Vagina (tissue), 2 donors: ENCODE results near the gene SPAG6. TPM values are rescaled to one million over a fixed set of nuclear protein-coding genes. Genes with fewer than 3 reads are reported as not detected.

Experiments
- DNase-seq, 2 donors: peaks; one replicate each; pipeline ENCODE4 v3.0.0-alpha.2; 2017; ENCODE audit errors: extremely low spot score in 2 of 2
- H3K27ac ChIP-seq: fragments of 200-600 bp; sonication (generic); one replicate; pipeline ENCODE4 v1.5.1; 2019
- H3K27me3 ChIP-seq: fragments of 200-600 bp; sonication (generic); one replicate; pipeline ENCODE4 v1.5.1; 2019
- H3K36me3 ChIP-seq, 2 donors: fragments of 200-600 bp; sonication (generic); one replicate each; pipeline ENCODE4 v1.5.1; 2017 to 2019
- H3K4me1 ChIP-seq: fragments of 200-600 bp; sonication (generic); one replicate; pipeline ENCODE4 v1.5.1; 2019
- H3K4me3 ChIP-seq, 2 donors: fragments of 200-600 bp; sonication (generic); 1 replicate in 1 of 2; 2 replicates in 1 of 2; pipeline ENCODE4 v1.5.1; 2016 to 2019
- H3K9me3 ChIP-seq: fragments of 200-600 bp; sonication (generic); one replicate; pipeline ENCODE4 v1.5.1; 2019
- POLR2A ChIP-seq, 2 donors: fragments of 450-650 bp; IDR thresholded peaks; one replicate each; pipeline ENCODE4 v1.6.1; 2017; ENCODE audit warnings: antibody characterized with exemption in 2 of 2, mild to moderate bottlenecking in 2 of 2, moderate library complexity in 2 of 2
- POLR2AphosphoS5 ChIP-seq, 2 donors: sonication (generic); formaldehyde crosslinking; IDR thresholded peaks; one replicate each; pipeline ENCODE4 v1.9.0; 2017; ENCODE audit warnings: antibody characterized with exemption in 2 of 2, mild to moderate bottlenecking in 2 of 2, low read depth in 1 of 2; ENCODE audit not compliant: insufficient read depth in 1 of 2
- intact Hi-C: fragments of 100-400 bp; cut with DNase I; formaldehyde crosslinking; loops from one replicate; pipeline ENCODE4 v1.15.1; 2023
- total RNA-seq: library from RNA; depleted of rRNA; stranded (reverse); fragments of >200 nt; gene quantifications from one replicate; pipeline ENCODE4 v1.2.3, GENCODE V29; 2016
- TF ChIP-seq, protein P1 (sequence below), 3 experiments: fragments of 450-650 bp in 2 of 3; fragments of 200-600 bp in 1 of 3; sonication (generic) in 1 of 3; IDR thresholded peaks; one replicate each; pipeline ENCODE4 v1.5.1; 2017 to 2019; ENCODE audit warnings: antibody characterized with exemption in 3 of 3, mild to moderate bottlenecking in 2 of 3, moderate library complexity in 2 of 3

SPAG6 gene
- total RNA-seq, 1 donor from 2014 or later: not detected

DNA sequence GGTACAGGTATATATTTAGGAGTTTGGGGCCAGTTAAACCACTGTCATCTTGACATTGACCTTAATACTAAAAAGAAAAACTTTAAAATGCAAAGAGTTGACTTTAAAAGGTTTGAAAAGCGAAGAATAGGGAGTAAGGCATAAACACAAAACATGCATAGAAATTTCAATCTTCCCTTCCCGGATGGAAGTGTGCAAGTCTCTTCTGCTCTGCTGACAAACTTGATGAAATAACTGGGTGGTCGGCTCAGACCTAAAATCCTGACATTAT lies 3.4 kb upstream of the SPAG6 start:
- no peak overlapping the region for H3K4me3 ChIP-seq
- H3K4me1 ChIP-seq: peaks cover 17% of the 10 kb centered on the region
- intact Hi-C loops: loop anchor here (5.0 to 10.0 kb wide), 5 partner anchors 90 to 847 kb away; partner anchors contain the start of genes DNAJC1 and MSRB2
- TF ChIP-seq, protein P1, sequence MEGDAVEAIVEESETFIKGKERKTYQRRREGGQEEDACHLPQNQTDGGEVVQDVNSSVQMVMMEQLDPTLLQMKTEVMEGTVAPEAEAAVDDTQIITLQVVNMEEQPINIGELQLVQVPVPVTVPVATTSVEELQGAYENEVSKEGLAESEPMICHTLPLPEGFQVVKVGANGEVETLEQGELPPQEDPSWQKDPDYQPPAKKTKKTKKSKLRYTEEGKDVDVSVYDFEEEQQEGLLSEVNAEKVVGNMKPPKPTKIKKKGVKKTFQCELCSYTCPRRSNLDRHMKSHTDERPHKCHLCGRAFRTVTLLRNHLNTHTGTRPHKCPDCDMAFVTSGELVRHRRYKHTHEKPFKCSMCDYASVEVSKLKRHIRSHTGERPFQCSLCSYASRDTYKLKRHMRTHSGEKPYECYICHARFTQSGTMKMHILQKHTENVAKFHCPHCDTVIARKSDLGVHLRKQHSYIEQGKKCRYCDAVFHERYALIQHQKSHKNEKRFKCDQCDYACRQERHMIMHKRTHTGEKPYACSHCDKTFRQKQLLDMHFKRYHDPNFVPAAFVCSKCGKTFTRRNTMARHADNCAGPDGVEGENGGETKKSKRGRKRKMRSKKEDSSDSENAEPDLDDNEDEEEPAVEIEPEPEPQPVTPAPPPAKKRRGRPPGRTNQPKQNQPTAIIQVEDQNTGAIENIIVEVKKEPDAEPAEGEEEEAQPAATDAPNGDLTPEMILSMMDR (IDR thresholded peaks at IDR 0.05): no peak
- TF ChIP-seq POLR2A (IDR thresholded peaks at IDR 0.05) (no peak), POLR2AphosphoS5 (IDR thresholded peaks at IDR 0.05; ENCODE audit: insufficient read depth in 1 of 2, low read depth in 1 of 2) (no peak)
- H3K27me3 ChIP-seq: peaks cover 24% of the 10 kb centered on the region
- DNase-seq: no peak
- H3K27ac ChIP-seq: no peak overlapping the region
- no peaks in the 10 kb centered on the region for H3K36me3 ChIP-seq
- H3K9me3 ChIP-seq: no peaks in the 10 kb centered on the region

DNA sequence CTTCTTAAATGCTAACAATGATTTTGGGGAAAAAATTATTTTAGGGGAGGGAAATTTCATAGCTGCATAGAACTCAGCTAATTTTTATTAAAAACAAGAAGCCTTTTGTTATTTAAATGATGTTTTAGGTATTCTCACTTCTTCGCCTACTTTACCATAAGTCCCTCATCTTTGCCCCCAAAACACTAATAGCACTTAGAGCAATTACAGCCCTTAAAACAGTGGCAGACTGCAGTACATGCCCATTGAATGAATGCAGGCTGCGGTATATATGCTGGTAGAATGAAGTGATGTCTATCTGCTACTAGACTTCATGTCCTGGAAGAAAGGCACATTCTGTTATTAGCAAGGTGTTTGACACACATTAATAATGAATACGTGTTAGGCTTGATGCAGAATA lies 2.9 kb upstream of the SPAG6 start:
- H3K36me3 ChIP-seq: no peaks in the 10 kb centered on the region
- TF ChIP-seq POLR2A (IDR thresholded peaks at IDR 0.05) (no peak), POLR2AphosphoS5 (IDR thresholded peaks at IDR 0.05; ENCODE audit: insufficient read depth in 1 of 2, low read depth in 1 of 2) (no peak)
- TF ChIP-seq, protein P1 (IDR thresholded peaks at IDR 0.05): no peak
- DNase-seq: no peak
- intact Hi-C loops: loop anchor here (5.0 to 10.0 kb wide), 5 partner anchors 90 to 848 kb away; partner anchors contain the start of genes DNAJC1 and MSRB2
- no peaks in the 10 kb centered on the region for H3K9me3 ChIP-seq
- no peak overlapping the region for H3K27ac ChIP-seq
- H3K4me1 ChIP-seq: peaks cover 14% of the 10 kb centered on the region
- peaks cover 19% of the 10 kb centered on the region for H3K27me3 ChIP-seq
- no peak overlapping the region for H3K4me3 ChIP-seq

DNA sequence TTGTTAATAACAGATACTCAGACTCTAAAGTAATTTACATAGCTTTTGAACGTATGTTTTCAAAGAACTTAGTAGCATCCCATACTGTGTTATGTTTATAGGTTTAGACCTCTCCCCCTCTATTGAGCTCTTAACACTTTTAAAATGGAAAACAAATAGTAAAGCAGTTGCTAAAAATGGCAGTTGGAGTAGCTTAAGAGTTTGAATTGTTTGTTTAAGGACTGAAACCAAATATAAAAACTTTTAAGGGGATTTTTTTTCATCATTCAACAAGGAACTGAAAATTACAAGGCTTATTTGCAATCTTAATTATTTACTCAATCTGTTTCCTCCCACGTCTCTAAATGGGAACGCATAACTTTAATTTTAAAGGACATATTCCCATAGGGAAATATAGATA lies 1.6 kb upstream of the SPAG6 start:
- TF ChIP-seq POLR2AphosphoS5 (IDR thresholded peaks at IDR 0.05; ENCODE audit: insufficient read depth in 1 of 2, low read depth in 1 of 2): no peak
- Histone ChIP-seq H3K27ac (no peak overlapping the region), H3K4me3 (no peak overlapping the region), H3K36me3 (no peaks in the 10 kb centered on the region), H3K27me3 (peaks cover 7% of the 10 kb centered on the region), H3K4me1 (peaks cover 14% of the 10 kb centered on the region), H3K9me3 (no peaks in the 10 kb centered on the region)
- intact Hi-C loops: loop anchor here (5.0 to 10.0 kb wide), 5 partner anchors 91 to 849 kb away; partner anchors contain the start of genes DNAJC1 and MSRB2
- DNase-seq: no peak

DNA sequence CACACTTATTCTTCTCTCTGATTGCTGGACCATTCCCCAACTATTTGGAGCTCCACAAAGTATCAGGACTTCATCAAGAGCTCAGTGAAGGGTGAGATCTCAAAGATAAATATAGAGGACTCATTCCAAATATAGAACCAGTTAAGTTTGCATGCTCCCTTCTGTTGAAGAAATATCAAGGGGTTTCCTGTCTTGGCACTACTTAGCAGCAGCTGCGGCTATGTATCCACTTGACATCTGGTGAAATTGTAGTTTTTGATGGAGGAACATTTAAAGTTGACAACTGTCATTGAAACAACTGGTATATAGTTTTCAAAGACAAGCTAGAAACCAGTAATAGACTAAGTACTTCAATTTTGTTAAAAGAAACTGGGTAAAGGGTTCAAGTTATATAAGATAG lies 1.0 kb upstream of the SPAG6 start:
- peaks cover 14% of the 10 kb centered on the region for H3K4me1 ChIP-seq
- H3K27me3 ChIP-seq: peaks cover 7% of the 10 kb centered on the region
- no peaks in the 10 kb centered on the region for H3K36me3 ChIP-seq
- intact Hi-C loops: loop anchor here (5.0 to 10.0 kb wide), 5 partner anchors 91 to 849 kb away; partner anchors contain the start of genes DNAJC1 and MSRB2
- no peak overlapping the region for H3K27ac ChIP-seq
- no peaks in the 10 kb centered on the region for H3K9me3 ChIP-seq
- no peak overlapping the region for H3K4me3 ChIP-seq
- DNase-seq: no peak
- TF ChIP-seq POLR2AphosphoS5 (IDR thresholded peaks at IDR 0.05; ENCODE audit: insufficient read depth in 1 of 2, low read depth in 1 of 2) (no peak), POLR2A (IDR thresholded peaks at IDR 0.05) (no peak)
- TF ChIP-seq, protein P1 (IDR thresholded peaks at IDR 0.05): no peak

DNA sequence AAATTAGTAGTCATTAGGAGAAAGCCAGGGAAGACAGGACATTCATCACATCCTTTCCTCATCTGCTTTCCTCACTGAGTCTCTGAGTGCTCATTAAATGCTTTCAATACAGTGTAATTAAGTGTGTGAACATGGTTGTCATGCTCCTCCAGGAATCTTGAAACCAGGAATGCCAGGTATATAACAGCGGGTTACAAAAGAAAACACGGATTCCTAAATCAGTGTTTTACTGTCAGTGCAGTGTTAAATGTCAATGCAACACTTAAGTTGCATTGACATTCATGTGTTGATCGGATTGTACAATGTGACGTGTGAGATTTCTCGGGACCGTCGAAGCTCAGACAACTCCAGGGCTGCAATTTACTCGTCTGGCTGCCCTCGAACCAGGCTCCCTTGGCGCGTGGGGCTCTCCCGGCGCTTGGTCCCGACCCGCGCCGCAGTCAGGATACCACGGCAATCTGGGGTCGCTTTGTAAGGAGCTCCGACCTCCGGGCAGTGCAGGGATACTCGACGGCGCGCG lies 455 bp upstream of the SPAG6 start:
- no peak for DNase-seq
- intact Hi-C loops: loop anchor here (5.0 to 10.0 kb wide), 5 partner anchors 90 to 850 kb away; partner anchors contain the start of genes DNAJC1 and MSRB2
- H3K9me3 ChIP-seq: no peaks in the 10 kb centered on the region
- H3K27ac ChIP-seq: no peak overlapping the region
- peaks cover 7% of the 10 kb centered on the region for H3K27me3 ChIP-seq
- peaks cover 14% of the 10 kb centered on the region for H3K4me1 ChIP-seq
- no peaks in the 10 kb centered on the region for H3K36me3 ChIP-seq
- TF ChIP-seq POLR2AphosphoS5 (IDR thresholded peaks at IDR 0.05; ENCODE audit: insufficient read depth in 1 of 2, low read depth in 1 of 2) (no peak), POLR2A (IDR thresholded peaks at IDR 0.05) (no peak)
- TF ChIP-seq, protein P1 (IDR thresholded peaks at IDR 0.05): no peak
- peak overlapping the region in 1 of 2 donors; percentile 12 for H3K4me3 ChIP-seq
